Lower leg skin (tissue), 4 donors: Measurements from ENCODE around the gene SDK1. TPM values are rescaled to one million over a fixed set of nuclear protein-coding genes. Genes with fewer than 3 reads are reported as not detected.
"Not testable (repeated sequence)": the region's sequence is repeated elsewhere in the genome, so short reads cannot be mapped to it uniquely, and the experiment has no call there.

Experiments used
- DNase-seq, 2 donors: peaks; one replicate each; pipeline ENCODE4 v3.0.0-alpha.2; 2019; ENCODE audit warnings: low spot score in 2 of 2
- H3K4me3 ChIP-seq: fragments of 200-600 bp; sonication (generic); 2 replicates; pipeline ENCODE4 v1.5.1; 2017; ENCODE audit warnings: mild to moderate bottlenecking, low read depth; ENCODE audit not compliant: poor library complexity, severe bottlenecking
- CTCF ChIP-seq, 3 donors: fragments of 450-650 bp; IDR thresholded peaks; one replicate each; pipeline ENCODE4 v1.5.1; 2016; ENCODE audit warnings: antibody characterized with exemption in 3 of 3, mild to moderate bottlenecking in 3 of 3, moderate library complexity in 2 of 3
- POLR2A ChIP-seq, 2 donors: fragments of 450-650 bp; IDR thresholded peaks; one replicate each; pipeline ENCODE4 v1.6.1; 2016 to 2017; ENCODE audit warnings: antibody characterized with exemption in 2 of 2, mild to moderate bottlenecking in 1 of 2, moderate library complexity in 1 of 2
- WGBS, 2 donors: methylation state at CpG; one replicate each; pipeline ENCODE4 v1.1.5; 2018; 5-methylcytosine and 5-hydroxymethylcytosine counted together
- intact Hi-C: fragments of 100-400 bp; cut with DNase I; formaldehyde crosslinking; loops from one replicate; pipeline ENCODE4 v1.15.0; 2023; ENCODE audit warnings: low total_unique reads
- total RNA-seq, 4 donors: library from RNA; depleted of rRNA; stranded (reverse); fragments of >200 nt; gene quantifications; one replicate each; pipeline ENCODE4 v1.1.0, GENCODE V29; 2016

SDK1 gene
- total RNA-seq, 4 donors from 2014 or later = 1.9 to 7.2 (median 5.1) TPM

DNA sequence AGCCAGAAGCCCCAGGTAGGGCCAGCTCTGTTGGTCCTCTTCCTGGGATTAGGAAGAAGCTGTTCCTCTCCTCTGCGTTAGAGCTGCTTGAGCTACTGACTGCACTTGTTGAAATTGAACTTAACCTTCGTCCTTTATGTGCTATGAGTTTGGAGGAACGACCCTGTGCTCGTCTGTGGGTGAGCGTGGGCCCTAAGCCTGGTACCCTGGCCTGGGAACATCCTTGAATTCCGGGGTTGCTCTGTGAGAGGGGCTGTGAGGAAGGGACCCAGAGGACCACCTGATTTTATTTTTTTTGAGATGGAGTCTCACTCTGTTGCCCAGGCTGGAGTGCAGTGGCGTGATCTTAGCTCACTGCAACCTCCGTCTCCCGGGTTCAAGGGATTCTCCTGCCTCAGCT is 933.8 kb downstream of the SDK1 start:
- no peak overlapping the region for H3K4me3 ChIP-seq
- TF ChIP-seq POLR2A (IDR thresholded peaks at IDR 0.05) (no peak), CTCF (IDR thresholded peaks at IDR 0.05) (no peak)
- WGBS, 2 donors = 86 to 96% methylated on average over 9 of the region's 9 CpGs
- DNase-seq = no peak
- intact Hi-C loops = no loop called here

DNA sequence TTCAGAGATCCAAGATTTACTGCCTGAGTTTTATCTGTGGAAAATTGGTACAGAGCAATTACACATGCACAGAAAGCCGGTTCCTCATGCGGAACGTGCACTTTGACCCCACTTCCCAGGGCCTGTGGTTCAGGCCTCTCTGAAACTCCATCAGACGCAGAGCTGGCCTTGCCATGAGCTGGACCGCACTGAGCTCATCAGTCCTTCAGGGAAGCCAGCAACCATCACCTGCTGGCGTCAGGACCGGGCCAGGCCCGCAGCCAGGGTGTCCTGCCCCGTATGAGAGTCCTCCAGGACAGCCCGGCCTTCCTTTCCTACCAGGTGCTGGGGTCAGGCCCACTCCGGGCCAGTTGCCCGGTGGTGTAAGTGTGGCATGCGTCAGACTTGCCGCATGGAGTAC is 934.5 kb downstream of the SDK1 start:
- intact Hi-C loops = no loop called here
- WGBS, 2 donors = 92 to 93% methylated on average over 9 to 14 of the region's 14 CpGs
- TF ChIP-seq CTCF (IDR thresholded peaks at IDR 0.05) (no peak), POLR2A (IDR thresholded peaks at IDR 0.05) (no peak)
- peak in 1 of 2 donors; percentile 48 for DNase-seq
- no peak overlapping the region for H3K4me3 ChIP-seq

DNA sequence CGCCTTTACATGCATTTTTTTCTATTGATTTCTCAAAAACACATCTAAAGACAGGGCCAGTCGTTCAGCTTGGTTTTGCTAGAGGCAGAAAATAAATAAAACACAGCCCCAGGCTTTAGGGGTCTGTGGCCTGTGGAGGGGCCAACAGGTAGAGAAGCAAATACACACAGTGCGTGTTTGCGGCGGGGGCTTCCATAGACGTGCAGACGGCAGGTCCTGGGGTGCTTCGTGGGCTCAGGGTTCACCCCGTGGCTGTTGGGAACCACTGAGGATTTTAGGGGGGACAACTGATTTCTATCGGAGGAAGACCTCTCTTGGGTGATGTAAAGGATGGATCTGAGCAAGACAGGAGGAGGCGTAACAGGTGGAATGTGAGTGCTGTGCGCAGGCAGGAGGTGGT is 935.3 kb downstream of the SDK1 start:
- intact Hi-C loops = no loop called here
- 94% methylated on average over 12 of the region's 12 CpGs for WGBS, 2 donors
- no peak for DNase-seq
- no peak overlapping the region for H3K4me3 ChIP-seq
- TF ChIP-seq CTCF (IDR thresholded peaks at IDR 0.05) (no peak), POLR2A (IDR thresholded peaks at IDR 0.05) (no peak)

- WGBS, 2 donors = 75 to 95% methylated on average over 5 of the region's 5 CpGs
- DNase-seq = peak in 1 of 2 donors; percentile 60
- intact Hi-C loops, H3K4me3 ChIP-seq: not testable (repeated sequence)
These were observed 935.8 kb downstream of the SDK1 start for GRCh38 chr7:4236873-4237272.

GRCh38 chr7:4237296-4238235 is 936.5 kb downstream of the SDK1 start:
- peak in 1 of 2 donors; percentile 70 for DNase-seq
- TF ChIP-seq CTCF (IDR thresholded peaks at IDR 0.05) (no peak), POLR2A (IDR thresholded peaks at IDR 0.05) (no peak)
- no peak overlapping the region for H3K4me3 ChIP-seq
- WGBS, 2 donors = 89 to 94% methylated on average over 25 of the region's 25 CpGs
- intact Hi-C loops = no loop called here

DNA sequence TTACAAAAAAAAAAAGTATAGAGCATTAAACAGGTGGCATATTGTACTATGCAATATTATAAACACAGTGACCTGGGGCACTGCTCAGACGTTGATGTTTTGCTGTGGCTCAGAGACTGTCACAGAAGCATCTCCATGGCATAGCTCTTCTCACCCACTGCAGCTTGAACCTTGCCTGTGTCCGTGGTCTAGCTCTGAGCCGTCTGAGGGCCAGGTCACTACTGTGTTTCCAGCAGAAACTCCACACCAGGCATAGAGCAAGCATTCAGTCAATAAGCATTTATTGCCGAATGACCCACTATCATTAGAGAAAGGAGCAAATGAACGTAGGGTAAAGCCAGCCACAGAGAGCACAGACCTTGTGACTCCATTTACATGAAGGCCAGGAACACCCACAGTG is 937.8 kb downstream of the SDK1 start:
- peak in 1 of 2 donors; percentile 66 for DNase-seq
- 84 to 89% methylated on average over 5 of the region's 5 CpGs for WGBS, 2 donors
- no peak for TF ChIP-seq POLR2A (IDR thresholded peaks at IDR 0.05)
- TF ChIP-seq CTCF (IDR thresholded peaks at IDR 0.05) = no peak

More for the DNA sequence above, 937.8 kb downstream of the SDK1 start:
- H3K4me3 ChIP-seq = no peak overlapping the region
- intact Hi-C loops = no loop called here
